Spleen (tissue), 11 donors: ENCODE data around the gene ZNF91. TPM values are rescaled to one million over a fixed set of nuclear protein-coding genes. Genes with fewer than 3 reads are reported as not detected.

ENCODE experiments used
- DNase-seq: peaks from one replicate; pipeline ENCODE4 v3.0.0-alpha.2; 2020
- H3K27ac ChIP-seq, 8 donors: fragments of 200-600 bp; sonication (generic) in 7 of 8; 1 replicate in 4 of 8; 2 replicates in 4 of 8; pipeline versions ENCODE4 v1.5.0 to v1.8.0; 2016 to 2021; ENCODE audit warnings: inconsistent platforms in 4 of 8, mild to moderate bottlenecking in 4 of 8, moderate library complexity in 1 of 8
- H3K27me3 ChIP-seq, 7 donors: fragments of 200-600 bp; sonication (generic) in 6 of 7; replicated peaks in 1 of 7; 1 replicate in 4 of 7; 2 replicates in 3 of 7; pipeline versions ENCODE4 v1.5.0 to v1.8.0; 2016 to 2021; ENCODE audit warnings: inconsistent platforms in 3 of 7, mild to moderate bottlenecking in 1 of 7
- H3K36me3 ChIP-seq, 6 donors: fragments of 200-600 bp; sonication (generic) in 5 of 6; 1 replicate in 4 of 6; 2 replicates in 2 of 6; pipeline versions ENCODE4 v1.5.0 to v1.8.0; 2016 to 2021; ENCODE audit warnings: inconsistent platforms in 2 of 6
- H3K4me1 ChIP-seq, 6 donors: fragments of 200-600 bp; sonication (generic) in 5 of 6; 1 replicate in 3 of 6; 2 replicates in 3 of 6; pipeline versions ENCODE4 v1.5.0 to v1.8.0; 2016 to 2021; ENCODE audit warnings: inconsistent platforms in 3 of 6
- H3K4me3 ChIP-seq, 8 donors: fragments of 200-600 bp; sonication (generic) in 7 of 8; 1 replicate in 4 of 8; 2 replicates in 4 of 8; pipeline versions ENCODE4 v1.5.0 to v1.8.0; 2016 to 2021; ENCODE audit warnings: inconsistent platforms in 4 of 8, mild to moderate bottlenecking in 4 of 8, moderate library complexity in 2 of 8
- H3K9me3 ChIP-seq, 8 donors: fragments of 200-600 bp; sonication (generic) in 7 of 8; 1 replicate in 4 of 8; 2 replicates in 4 of 8; pipeline versions ENCODE4 v1.5.0 to v1.8.0; 2016 to 2021; ENCODE audit warnings: inconsistent platforms in 4 of 8
- CTCF ChIP-seq, 11 experiments: fragments of 200-600 bp in 7 of 11; fragments of 450-650 bp in 4 of 11; sonication (generic) in 4 of 11; IDR thresholded peaks in 8 of 11; conservative IDR thresholded peaks in 3 of 11; 1 replicate in 7 of 11; 2 replicates in 4 of 11; pipeline versions ENCODE4 v1.4.0 to v1.8.0; 2016 to 2021; ENCODE audit warnings: antibody characterized with exemption in 11 of 11, inconsistent platforms in 4 of 11, mild to moderate bottlenecking in 1 of 11
- POLR2A ChIP-seq, 3 donors: fragments of 450-650 bp; IDR thresholded peaks; one replicate each; pipeline ENCODE4 v1.5.1; 2017; ENCODE audit warnings: antibody characterized with exemption in 3 of 3, mild to moderate bottlenecking in 1 of 3
- POLR2AphosphoS5 ChIP-seq, 3 donors: sonication (generic); formaldehyde crosslinking; IDR thresholded peaks; one replicate each; pipeline ENCODE4 v1.5.1; 2017; ENCODE audit warnings: antibody characterized with exemption in 3 of 3
- WGBS, 5 donors: extraction: QIAGEN DNeasy Blood & Tissue Kit in 3 of 5; methylation state at CpG; one replicate each; pipeline versions ENCODE4 v1.1.5 to v1.1.7; 2013 to 2018; 5-methylcytosine and 5-hydroxymethylcytosine counted together
- intact Hi-C: fragments of 100-400 bp; cut with DNase I; formaldehyde crosslinking; loops from one replicate; pipeline ENCODE4 v1.15.0; 2023; ENCODE audit warnings: low total_unique reads
- polyA plus RNA-seq, 3 donors: library from polyadenylated mRNA; stranded (reverse); fragments of 200-250 nt; gene quantifications; one replicate each; pipeline ENCODE4 v1.2.1, GENCODE V29; 2013
- total RNA-seq, 7 donors: library from RNA; depleted of rRNA in 3 of 7; stranded (reverse); fragments of >200 nt in 3 of 7; fragmentation: NEBNext Ultra II Directional in 4 of 7; extraction: Animal tissue kit (Norgen Biotek cat#: 25700) in 4 of 7; gene quantifications; one replicate each; pipeline versions ENCODE4 v1.1.0 to v1.2.1, GENCODE V29; 2016 to 2021
- donor health status: healthy with polysubstance abuse.
- donor health status: DM: no; HTN: no; CAD: no; lungs with moderate emphysema.
- donor health status: DM: no; HTN: no; CAD: no.
- donor health status: Bipolar disorder and iron deficiency.
- donor health status: healthy.
- donor health status: DM: no; HTN: no; CAD: no.
- donor health status: DM: yes; HTN: yes; CAD: no.

Gene ZNF91
- total and polyA plus RNA-seq, 10 donors, result 8.4 to 99.4 (median 58.6) TPM

- peaks cover 0 to 13% (median 12%) of the 10 kb centered on the region in 6 donors for H3K4me1 ChIP-seq
- H3K36me3 ChIP-seq, result no peaks in the 10 kb centered on the region
- intact Hi-C loops, result no loop called here
- H3K9me3 ChIP-seq, result peaks cover 0 to 30% (median 7%) of the 10 kb centered on the region in 8 donors
- no peak overlapping the region for H3K27ac ChIP-seq
- no peak for TF ChIP-seq POLR2A (IDR thresholded peaks at IDR 0.05)
- TF ChIP-seq POLR2AphosphoS5 (IDR thresholded peaks at IDR 0.05), result no peak
- no peak for TF ChIP-seq CTCF (IDR thresholded peaks at IDR 0.05 in 8 of 11, conservative IDR thresholded peaks at IDR 0.05 in 3 of 11)
- peak overlapping the region; percentile 10 to 64 (median 22) for H3K4me3 ChIP-seq
- no peak for DNase-seq
- WGBS, 5 donors, result 2 to 3% (median 2%) methylated on average over 13 to 33 of the region's 33 CpGs
- H3K27me3 ChIP-seq, result peaks cover 0 to 39% (median 14%) of the 10 kb centered on the region in 7 donors
Observed at GRCh38 chr19:23415561-23416191, 20.4 kb upstream of the ZNF91 start.

- no peak for TF ChIP-seq POLR2AphosphoS5 (IDR thresholded peaks at IDR 0.05)
- no peak for TF ChIP-seq CTCF (IDR thresholded peaks at IDR 0.05 in 8 of 11, conservative IDR thresholded peaks at IDR 0.05 in 3 of 11)
- TF ChIP-seq POLR2A (IDR thresholded peaks at IDR 0.05), result no peak
- no peak for DNase-seq
- Histone ChIP-seq H3K4me1 (peaks cover 0 to 13% (median 12%) of the 10 kb centered on the region in 6 donors), H3K9me3 (peaks cover 0 to 25% (median 6%) of the 10 kb centered on the region in 8 donors), H3K27me3 (peaks cover 0 to 39% (median 14%) of the 10 kb centered on the region in 7 donors), H3K27ac (no peak overlapping the region), H3K36me3 (no peaks in the 10 kb centered on the region), H3K4me3 (peak overlapping the region in 6 of 8 donors; percentile 16 to 64 (median 26))
- WGBS, 5 donors, result 13 to 17% (median 14%) methylated on average over 13 of the region's 13 CpGs
- intact Hi-C loops, result no loop called here
Observed at GRCh38 chr19:23415034-23415433, 19.8 kb upstream of the ZNF91 start.

GRCh38 chr19:23410155-23410554, 14.9 kb upstream of the ZNF91 start:
- H3K4me1 ChIP-seq, result peaks cover 0 to 4% (median 3%) of the 10 kb centered on the region in 6 donors

More at GRCh38 chr19:23410155-23410554, 14.9 kb upstream of the ZNF91 start:
- WGBS, 5 donors, result 61 to 83% (median 68%) methylated on average over 1 of the region's 1 CpG
- Histone ChIP-seq H3K27me3 (peaks cover 0 to 13% (median under 1%) of the 10 kb centered on the region in 7 donors), H3K36me3 (no peaks in the 10 kb centered on the region), H3K4me3 (no peak overlapping the region), H3K27ac (no peak overlapping the region), H3K9me3 (peaks cover 0 to 12% (median 0%) of the 10 kb centered on the region in 8 donors)
- intact Hi-C loops, result no loop called here
- no peak for DNase-seq
- TF ChIP-seq POLR2A (IDR thresholded peaks at IDR 0.05) (no peak), POLR2AphosphoS5 (IDR thresholded peaks at IDR 0.05) (no peak), CTCF (IDR thresholded peaks at IDR 0.05 in 8 of 11, conservative IDR thresholded peaks at IDR 0.05 in 3 of 11) (no peak)
